GM21723 (cell line): ENCODE data around the gene ZBTB8A.
A peak's percentile ranks its signal among the peaks of the same experiment; 100 is the strongest.
"Not testable (repeated sequence)": the region's sequence is repeated elsewhere in the genome, so short reads cannot be mapped to it uniquely, and the experiment has no call there.

ENCODE experiments used
- ATAC-seq: cut with Tn5 transposase; IDR thresholded peaks from one replicate; pipeline ENCODE4 v1.9.1; 2021; ENCODE audit warnings: mild to moderate bottlenecking, moderate library complexity; ENCODE audit not compliant: unreplicated experiment

The ZBTB8A gene

DNA sequence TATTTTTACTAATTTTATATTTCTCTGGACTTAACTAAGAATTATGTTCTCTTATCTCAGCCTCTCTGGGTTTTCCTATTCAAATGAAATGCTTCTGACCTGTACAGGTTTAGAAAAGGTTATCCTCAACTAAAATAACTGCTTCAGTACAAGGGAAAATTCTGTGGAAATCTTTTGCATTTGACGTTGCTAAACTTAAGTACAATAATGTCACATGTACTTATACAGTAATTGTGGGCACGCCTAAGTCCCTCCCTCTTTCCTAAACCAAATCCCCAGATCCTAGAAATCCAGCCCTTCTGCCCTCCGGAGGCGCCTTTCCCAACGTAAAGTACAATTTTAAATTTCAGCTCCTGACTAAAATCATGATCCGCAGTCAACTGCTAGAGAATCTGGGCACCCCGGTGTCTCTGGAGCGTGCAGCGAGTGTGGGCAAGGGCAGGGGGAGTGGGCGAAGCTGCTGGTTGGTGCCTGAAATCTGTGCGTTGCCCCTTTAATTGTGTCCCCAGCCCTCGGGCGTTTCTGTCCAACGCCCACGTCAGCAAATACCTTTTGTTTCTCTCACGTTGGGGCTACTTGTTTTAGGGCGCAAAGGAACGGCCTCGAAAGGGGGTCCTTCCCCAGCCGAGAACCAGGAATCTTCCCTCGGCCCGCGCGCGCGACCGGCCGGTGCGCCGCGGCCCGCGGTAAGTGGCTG is at the start of gene ZBTB8A:
Gene ZBTB8A (plus strand): TSS at position 541 of the 697 bp plus-strand sequence. CDS start 53,505 bp downstream, outside the sequence.
- no peak for ATAC-seq

DNA sequence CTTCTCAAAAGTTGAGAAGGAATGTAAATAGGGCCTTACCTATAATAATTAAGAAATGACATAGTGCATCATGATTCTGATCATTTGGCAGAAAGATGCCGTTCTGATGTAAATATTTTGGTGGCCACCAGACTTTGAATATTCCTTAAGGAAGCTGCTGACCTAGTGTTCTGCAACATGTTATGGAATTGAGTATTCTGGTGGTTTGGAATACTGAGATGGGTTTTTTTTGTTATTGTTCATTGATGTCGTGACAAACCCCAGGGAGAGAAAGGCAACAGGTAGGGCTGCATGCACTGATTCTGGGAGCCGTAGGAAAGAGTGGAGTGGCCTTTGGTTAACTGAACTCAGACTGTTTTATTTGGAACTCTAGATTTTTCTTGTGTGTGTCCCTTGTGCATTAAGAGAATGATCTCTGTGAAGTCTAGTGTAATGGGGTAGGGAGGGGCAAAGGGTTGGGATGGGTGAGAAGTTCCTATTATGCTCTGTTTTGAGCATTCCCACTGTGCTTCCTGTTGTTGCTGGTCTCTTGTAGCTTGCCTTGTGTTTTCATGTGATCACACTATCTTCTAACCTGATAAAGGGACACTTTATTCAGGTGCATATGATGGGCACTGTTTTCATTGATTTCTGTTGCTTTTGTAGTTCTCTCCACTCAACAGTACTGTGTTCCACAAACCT is 49.3 kb upstream of the ZBTB8A start:
- no peak for ATAC-seq

DNA sequence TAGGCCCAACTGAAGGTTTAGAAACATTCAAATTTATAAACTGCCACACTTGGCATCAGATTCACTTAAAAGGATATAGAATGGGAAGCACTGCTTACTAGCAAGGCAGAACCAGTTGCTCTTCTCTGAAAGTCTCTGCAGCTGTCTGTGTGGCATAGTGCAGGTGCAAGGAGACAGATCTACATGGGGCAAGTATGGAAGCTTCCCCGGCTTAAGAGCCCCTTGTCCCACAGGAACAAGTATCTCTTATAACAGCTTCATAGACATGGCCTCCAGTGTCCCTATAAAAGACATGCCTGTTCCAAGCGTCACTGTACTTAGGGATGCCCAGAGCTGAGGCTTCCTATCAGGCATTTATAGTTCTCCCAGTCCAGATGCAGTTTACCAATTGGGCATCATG is 47.8 kb upstream of the ZBTB8A start:
- no peak for ATAC-seq

DNA sequence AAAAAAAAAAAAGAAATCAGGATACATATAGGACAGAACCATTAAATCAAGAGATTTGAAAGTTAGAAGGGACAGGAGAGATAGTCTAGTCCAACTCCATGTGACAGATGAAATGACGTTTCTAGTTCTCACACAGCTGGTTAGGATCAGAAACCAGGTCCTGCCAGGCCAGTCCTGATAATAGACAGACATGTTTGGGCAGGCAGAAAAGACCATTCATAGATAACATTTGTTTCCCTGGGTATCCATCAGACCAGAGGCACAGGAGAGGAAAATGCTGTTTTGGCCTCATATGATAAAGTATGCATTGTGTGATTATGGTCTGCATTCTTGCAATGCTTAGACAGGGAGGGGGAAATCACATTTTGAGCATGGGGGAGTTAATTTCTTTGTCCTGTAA is 45.0 kb upstream of the ZBTB8A start:
- no peak for ATAC-seq

DNA sequence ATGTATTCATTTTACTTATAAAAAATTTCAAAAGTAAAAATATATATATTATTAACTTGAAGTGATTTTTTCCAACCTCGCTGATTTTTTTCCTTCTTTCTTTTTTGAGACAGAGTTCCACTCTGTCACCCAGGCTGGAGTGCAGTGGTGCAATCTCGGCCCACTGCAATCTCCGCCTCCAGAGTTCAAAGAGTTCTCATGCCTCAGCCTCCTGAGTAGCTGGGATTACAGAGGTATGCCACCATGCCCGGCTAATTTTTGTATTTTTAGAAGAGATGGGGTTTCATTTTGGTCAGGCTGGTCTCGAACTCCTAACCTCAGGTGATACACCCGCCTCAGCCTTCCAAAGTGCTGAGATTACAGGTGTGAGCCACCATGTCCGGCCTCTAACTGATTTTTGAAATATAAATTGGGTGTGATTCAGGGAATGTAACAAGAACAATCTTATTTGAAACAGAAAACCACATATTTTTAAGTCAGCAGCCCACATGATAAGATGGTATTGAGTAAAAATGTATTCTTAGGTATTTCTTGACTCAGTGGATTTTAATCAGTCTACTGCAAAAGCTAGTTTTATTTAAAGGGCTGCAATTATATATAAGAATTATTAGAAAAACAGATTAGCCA is 44.4 kb upstream of the ZBTB8A start:
- no peak for ATAC-seq

DNA sequence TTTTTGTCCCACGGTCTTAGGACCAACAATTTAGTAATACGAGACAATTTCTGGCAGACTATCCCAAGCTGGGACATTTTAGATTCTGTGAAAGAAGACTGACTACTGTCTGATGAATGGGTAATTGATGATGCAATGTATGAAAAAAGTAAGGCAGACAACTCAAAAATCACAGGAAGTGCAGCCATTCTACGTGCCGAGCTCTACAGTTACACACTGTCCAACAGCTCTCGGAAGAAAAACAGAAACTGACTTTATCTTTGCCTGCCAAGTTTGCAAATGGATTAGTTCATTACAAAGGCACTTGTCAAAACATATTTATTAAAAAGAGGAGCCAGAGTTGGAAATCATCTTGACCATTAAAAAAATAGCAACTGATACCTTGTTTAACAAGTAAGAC is 43.1 kb upstream of the ZBTB8A start:
- ATAC-seq = no peak

DNA sequence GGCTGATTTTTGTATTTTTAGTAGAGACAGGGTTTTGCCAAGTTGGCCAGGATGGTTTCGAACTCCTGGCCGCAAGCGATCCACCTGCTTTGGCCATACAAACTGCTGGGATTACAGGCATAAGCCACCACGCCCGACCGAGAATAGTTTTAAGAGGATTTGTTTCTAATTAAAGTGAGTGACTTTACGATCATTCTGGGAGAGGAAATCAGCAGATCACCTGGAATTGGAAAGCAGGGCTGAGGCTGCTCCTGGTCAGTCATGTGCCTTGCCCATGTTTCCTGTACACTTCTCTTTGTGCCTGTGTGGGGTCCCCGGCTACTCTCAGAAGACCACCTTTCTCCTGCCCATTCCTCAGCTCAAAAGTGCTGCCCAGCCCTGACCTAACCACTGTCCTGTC is 40.5 kb upstream of the ZBTB8A start:
- ATAC-seq = no peak

DNA sequence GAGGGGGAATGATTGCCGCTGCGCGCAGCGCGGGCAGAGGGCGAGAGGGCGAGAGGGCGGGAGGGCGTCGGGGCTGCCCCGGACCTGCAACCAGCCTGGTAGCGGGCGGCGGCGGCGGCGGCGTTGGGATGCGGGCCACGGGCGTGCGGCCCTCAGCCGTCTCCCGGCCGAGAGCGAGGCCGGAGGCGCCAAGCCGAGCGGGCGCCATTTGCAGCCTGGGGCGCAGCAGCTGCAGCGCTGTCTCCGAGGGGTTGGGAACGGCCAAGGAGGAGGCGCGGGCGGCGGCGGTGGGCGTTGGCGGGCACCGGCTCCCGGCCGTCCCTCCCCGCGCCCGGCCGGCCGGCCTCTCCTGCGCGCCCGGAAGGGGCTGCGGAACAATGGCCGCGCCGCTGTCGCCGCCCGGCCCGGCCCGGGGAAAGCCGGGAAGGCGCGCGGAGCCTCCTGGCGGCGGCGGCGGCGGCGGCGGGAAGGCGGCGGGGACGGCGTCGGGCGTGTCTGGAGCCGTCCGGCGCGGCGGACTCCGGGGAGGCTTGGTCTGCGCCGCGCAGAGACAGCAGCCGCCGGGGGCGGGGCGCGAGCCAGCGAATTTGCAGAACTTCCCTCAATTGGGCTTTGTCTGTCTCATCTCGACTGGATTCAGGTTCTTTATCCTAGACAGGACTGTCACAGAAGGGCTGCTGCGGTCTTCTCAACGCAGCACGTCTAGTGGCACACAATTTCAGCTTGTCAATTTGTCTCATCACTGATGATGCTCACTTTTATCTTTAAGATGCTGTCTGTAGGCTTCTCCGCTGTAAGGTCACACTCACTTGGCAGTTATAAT is 38.6 kb upstream of the ZBTB8A start:
- no peak for ATAC-seq

DNA sequence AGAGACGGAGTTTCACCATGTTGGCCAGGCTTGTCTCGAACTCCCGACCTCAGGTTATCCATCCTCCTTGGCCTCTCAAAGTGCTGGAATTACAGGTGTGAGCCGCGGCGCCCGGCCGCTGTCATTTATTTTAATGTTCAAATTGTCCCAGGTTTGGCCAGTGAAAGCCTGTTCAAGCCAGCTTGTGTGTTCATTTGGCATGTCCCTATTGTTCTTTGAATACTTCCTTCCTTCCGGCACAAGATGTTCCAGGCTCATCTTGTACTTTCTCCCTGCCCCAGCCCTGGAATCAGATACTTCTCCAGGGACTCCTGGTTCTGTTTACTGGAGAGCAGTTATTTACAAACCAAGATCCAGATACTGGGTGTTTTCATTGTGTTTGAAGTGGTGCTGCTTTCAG is 37.4 kb upstream of the ZBTB8A start:
- ATAC-seq = no peak

DNA sequence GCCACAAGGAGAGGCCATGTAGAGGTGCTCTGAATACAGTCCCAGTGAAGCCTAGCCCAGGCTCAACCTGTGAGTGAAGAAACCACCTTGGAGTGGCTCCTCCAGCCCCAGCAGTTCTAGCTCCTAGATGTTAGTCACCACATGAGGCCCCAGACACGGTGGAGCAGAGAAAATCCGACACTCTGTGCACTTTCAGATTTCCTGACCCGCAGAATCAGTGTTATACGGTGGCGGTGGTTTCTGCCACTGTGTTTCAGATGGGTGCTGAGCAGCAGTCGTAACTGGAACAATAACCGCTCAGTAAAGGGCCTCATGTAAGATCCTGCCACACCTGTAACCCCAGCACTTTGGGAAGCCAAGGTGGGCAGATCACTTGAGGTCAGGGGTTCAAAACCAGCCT is 36.1 kb upstream of the ZBTB8A start:
- no peak for ATAC-seq

DNA sequence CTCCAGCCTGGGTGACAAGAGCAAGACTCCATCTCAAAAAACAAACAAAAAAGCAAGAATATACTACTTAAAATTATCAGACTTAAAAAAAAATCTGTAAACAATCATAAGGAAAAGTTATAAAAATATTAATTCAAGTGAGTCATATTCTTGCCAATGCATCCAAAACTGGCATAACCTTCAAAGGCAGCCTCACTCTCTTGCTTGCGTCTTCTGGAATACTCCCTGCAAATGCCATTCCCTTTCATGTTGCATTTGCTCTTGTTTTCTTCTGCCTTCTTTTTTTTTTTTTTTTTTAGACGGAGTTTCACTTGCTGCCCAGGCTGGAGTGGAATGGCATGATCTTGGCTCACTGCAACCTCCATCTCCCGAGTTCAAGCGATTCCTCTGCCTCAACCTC is 32.2 kb upstream of the ZBTB8A start:
- no peak for ATAC-seq

DNA sequence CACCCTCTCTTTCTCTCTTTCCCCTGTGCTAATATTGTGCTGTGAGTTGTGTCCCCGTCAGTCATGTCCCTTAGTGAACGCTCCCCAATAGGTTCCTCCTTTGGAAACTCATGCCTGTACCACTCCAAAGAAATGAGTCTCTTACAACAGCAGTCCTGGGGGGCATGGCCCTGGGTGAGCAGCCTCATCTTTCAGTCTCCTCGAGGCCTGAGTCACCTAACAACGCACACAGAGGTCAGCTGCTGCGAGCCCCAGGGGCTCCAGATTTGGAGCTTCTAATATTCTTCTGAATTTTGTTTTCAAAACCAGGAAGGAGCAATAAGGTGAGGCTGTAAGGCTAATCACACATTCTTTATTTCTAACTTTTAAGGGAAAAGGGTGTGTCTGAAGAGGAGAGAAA is 30.5 kb upstream of the ZBTB8A start:
- no peak for ATAC-seq

DNA sequence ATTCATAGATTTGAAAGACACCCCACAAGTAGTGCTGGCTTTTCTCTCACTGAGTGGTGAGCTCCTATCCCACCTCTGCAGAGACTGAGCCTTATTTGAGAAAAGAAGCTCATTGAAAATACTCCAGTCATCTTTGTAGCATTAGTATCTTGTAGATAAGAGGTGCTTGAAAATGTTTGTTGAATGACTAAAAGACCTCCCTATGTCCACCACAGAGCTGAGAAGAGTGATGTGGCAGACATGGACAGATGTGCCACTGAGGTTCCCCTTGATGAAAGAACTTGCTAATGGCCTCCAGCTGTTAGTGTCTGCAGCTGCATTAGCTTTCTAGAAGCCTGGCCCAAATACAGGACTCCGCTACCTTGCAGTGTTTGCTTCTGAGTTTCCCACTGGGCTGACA is 29.3 kb upstream of the ZBTB8A start:
- no peak for ATAC-seq

DNA sequence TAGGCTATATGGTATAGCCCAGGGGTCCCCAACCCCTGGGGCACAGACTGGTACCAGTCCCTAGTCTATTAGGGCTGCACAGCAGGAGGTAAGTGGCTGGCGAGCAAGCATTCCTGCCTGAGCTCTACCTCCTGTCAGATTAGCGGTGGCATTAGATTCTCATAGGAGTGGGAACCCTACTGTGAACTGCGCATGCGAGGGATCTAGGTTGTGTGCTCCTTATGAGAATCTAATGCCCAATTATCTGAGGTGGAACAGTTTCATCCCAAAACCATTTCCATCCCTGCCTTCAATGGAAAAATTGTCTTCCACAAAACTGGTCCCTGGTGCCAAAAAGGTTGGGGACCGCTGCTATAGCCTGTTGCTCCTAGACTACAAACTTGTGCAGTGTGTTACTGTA is 22.8 kb upstream of the ZBTB8A start:
- no peak for ATAC-seq

DNA sequence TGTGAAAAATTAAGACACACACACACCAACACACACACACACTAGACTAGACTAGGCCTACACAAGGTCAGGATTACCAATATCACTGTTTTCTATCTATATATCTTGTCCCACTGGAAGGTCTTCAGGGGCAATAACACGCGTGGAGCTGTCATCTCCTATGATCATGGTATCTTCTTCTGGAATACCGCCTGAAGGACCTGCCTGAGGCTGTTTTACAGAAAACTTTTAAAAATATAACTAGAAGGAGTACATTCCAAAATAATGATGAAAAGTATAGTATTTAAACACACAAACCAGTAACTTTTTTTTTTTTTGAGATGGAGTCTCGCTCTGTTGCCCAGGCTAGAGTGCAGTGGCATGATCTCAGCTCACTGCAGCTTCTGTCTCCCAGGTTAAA is 20.3 kb upstream of the ZBTB8A start:
- ATAC-seq = no peak

DNA sequence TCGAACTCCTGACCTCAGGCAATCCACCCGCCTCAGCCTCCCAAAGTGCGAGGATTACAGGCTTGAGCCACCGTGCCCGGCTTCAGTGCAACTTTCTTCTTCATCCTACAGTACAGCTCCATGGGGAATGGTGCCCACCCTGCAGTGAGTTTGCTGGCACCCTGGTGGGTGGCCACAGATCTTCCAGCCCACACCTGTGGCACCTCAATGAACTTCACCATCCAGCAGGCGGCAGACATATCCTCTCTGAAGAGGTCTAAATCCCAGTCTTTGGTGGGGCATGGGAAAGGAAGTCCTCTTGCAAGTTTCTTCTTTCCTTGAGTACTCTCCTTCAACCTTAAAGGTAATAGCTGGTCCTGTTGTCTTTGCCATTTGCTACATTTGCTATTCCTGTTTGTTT is 18.1 kb upstream of the ZBTB8A start:
- ATAC-seq = peak; percentile 3

DNA sequence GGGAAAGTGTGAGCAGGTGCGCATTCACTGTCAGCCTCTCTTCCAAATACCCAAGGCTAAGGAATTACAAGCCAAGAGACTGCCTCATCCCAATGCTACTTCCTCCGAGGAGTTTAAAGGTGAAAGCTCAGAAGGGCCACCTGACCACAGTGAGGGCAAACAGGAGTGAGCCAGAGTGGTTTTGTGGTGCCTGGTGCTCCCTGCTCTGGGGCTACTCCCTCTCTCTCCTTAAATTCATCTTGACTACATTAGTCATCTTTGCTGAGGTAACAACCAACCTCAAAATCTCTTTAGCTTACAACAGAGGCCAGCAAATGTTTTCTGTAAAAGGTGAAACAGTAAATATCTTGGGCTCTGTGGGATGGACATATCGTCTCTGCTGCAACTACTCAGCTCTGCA is 14.2 kb upstream of the ZBTB8A start:
- ATAC-seq = no peak

DNA sequence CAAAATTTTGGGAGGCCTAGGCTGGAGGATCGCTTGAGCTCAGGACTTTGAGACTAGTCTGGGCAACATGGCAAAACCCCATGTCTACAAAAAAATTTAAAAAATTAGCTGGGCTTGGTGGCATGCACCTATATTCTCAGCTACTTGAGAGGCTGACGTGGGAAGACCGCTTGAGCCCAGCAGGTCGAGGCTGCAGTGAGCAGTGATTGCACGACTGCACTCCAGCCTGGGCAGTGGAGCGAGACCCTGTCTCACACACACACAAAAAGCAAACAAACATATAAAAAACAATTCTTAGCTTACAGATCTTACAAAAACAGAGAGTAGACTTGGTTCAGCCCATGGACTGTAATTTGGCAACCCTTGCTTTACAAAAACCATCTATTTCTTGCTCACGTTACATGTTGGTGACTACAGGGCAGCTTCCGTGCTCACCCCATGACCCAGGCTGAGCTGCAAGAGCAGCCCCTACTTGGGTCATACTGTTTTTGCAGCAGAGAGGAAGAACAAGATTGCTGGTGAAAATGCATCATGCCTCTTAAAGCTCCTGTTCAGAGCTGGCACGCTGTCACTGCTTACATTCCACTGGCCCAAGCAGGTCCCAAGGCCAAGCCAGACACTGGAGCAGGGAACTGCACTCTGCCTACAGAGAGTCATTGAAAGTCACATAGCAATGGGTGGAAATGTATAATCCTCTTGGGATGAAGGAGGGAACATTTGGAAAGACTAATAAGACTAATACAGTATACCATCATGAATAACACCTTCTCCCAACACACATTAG is 13.4 kb upstream of the ZBTB8A start:
- ATAC-seq = no peak

DNA sequence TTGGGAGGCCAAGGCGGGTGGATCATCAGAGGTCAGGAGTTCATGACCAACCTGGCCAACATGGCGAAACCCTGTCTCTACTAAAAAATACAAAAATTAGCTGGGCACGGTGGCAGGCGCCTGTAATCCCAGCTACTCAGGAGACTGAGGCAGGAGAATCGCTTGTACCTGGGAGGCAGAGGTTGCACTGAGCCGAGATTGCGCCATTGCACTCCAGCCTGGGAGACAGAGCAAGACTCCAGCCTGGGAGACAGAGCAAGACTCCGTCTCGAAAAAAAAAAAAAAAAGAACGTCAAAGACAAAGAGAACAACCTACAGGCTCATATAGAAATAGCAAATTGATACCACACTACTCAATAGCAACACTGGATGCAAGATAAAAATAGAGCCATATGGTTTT is 10.7 kb upstream of the ZBTB8A start:
- not testable (repeated sequence) for ATAC-seq

DNA sequence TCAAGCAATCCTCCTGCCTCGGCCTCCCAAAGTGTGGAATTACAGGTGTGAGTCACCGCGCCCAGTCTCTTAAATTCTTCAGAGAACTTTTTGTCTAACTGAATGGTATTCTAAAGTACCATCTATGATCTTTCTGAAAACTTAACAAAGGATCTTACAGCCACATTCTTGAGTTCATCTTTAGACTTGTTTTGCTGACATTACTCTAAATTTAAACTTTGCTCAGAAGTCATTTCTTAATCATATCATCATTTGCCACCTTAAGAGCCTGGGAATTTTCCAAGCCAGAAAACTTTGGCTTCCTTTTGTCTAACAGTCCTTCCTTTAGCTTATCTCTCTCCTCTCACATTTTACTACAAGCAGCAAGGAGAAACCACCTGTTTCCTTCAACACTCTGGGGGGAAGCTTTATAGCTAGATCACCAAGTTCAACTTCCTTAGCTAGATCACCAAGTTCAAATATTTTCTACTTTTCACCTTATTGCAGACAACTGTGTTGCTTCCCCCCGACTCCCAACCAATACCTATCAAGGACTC is 5.4 kb upstream of the ZBTB8A start:
- ATAC-seq = no peak
